GM12878 (cell line): Measurements from ENCODE around the gene PCBP4. TPM values are rescaled to one million over a fixed set of nuclear protein-coding genes. Genes with fewer than 3 reads are reported as not detected.

ENCODE experiments used
- ATAC-seq: fragments of 200-7000 bp; cut with Tn5 transposase; 3 replicates; pipeline ENCODE4 v1.9.1; 2020; ENCODE audit warnings: mild to moderate bottlenecking, moderate library complexity
- BruUV-seq: library from RNA; stranded (reverse); fragments of 400-500 nt; replicated peaks from 2 replicates; lab custom pipeline; 2021; lab: Mats Ljungman, UMichigan
- CTCF ChIA-PET: fragments of 300-600 bp; sonication (Branson Sonifier 250); formaldehyde crosslinking; extraction: SDS; loops from one replicate; lab custom pipeline; 2021; ENCODE audit warnings: inconsistent platforms; lab: Yijun Ruan, JAX
- POLR2A ChIA-PET: fragments of 350-600 bp; formaldehyde crosslinking; extraction: SDS; loops from one replicate; lab custom pipeline; 2021; ENCODE audit warnings: inconsistent platforms; lab: Charles Lee
- RAD21 ChIA-PET: fragments of 300-600 bp; sonication (Branson Sonifier 250); formaldehyde crosslinking; loops from one replicate; lab custom pipeline; 2023; ENCODE audit warnings: antibody characterized with exemption; ENCODE audit not compliant: unreplicated experiment; lab: Charles Lee
- SMC1A ChIA-PET: fragments of 300-600 bp; sonication (Branson Sonifier 250); formaldehyde crosslinking; loops from one replicate; lab custom pipeline; 2023; ENCODE audit not compliant: unreplicated experiment, uncharacterized antibody; lab: Charles Lee
- DNase-seq: peaks from one replicate; pipeline ENCODE4 v3.0.0-alpha.2; 2011; ENCODE audit warnings: low read depth, low spot score
- FAIRE-seq: peaks from 3 replicates; lab custom pipeline; 2011; peaks lifted over from hg19 to GRCh38; lab: Jason Lieb, UNC
- H2AFZ ChIP-seq: 2 replicates; pipeline ENCODE4 v1.6.0; 2011; ENCODE audit warnings: low read depth, low read length, control low read depth; ENCODE audit not compliant: control insufficient read depth
- H3K27ac ChIP-seq: 2 replicates; pipeline ENCODE4 v1.5.1; 2011; ENCODE audit warnings: control low read depth; ENCODE audit not compliant: control insufficient read depth, insufficient read depth
- H3K27me3 ChIP-seq, 2 experiments: replicated peaks in 1 of 2; 2 replicates each; pipeline versions ENCODE4 v1.6.0 to v1.6.1; 2011; ENCODE audit warnings: low read length in 1 of 2; ENCODE audit not compliant: control insufficient read depth in 2 of 2, insufficient read depth in 2 of 2
- H3K36me3 ChIP-seq, 2 experiments: 2 replicates each; pipeline ENCODE4 v1.5.1; 2011; ENCODE audit warnings: low read length in 1 of 2; ENCODE audit not compliant: control insufficient read depth in 2 of 2, insufficient read depth in 2 of 2
- H3K4me1 ChIP-seq: 2 replicates; pipeline ENCODE4 v1.6.1; 2011; ENCODE audit warnings: mild to moderate bottlenecking, low read length, moderate library complexity, mixed read lengths; ENCODE audit not compliant: control insufficient read depth, insufficient read depth
- H3K4me2 ChIP-seq: 2 replicates; pipeline ENCODE4 v1.6.0; 2011; ENCODE audit warnings: control low read depth; ENCODE audit not compliant: control insufficient read depth, insufficient read depth
- H3K4me3 ChIP-seq: fragments of 200-600 bp; sonication (generic); 2 replicates; pipeline ENCODE4 v1.5.1; 2016
- H3K79me2 ChIP-seq: 2 replicates; pipeline ENCODE4 v1.6.0; 2011; ENCODE audit warnings: low read length; ENCODE audit not compliant: control insufficient read depth, insufficient read depth
- H3K9ac ChIP-seq: 2 replicates; pipeline ENCODE4 v1.8.0; 2011; ENCODE audit warnings: low read length, control low read depth, mixed read lengths; ENCODE audit not compliant: control insufficient read depth, insufficient read depth
- H3K9me3 ChIP-seq: replicated peaks from 3 replicates; pipeline ENCODE4 v1.5.1; 2011; ENCODE audit warnings: mild to moderate bottlenecking, low read length; ENCODE audit not compliant: control insufficient read depth, insufficient read depth
- H4K20me1 ChIP-seq: 2 replicates; pipeline ENCODE4 v1.6.0; 2011; ENCODE audit not compliant: control insufficient read depth, insufficient read depth
- CBX5 ChIP-seq: sonication (generic); IDR thresholded peaks from 2 replicates; pipeline ENCODE4 v1.6.1; 2016; ENCODE audit warnings: low read depth, moderate library complexity, mild to moderate bottlenecking, inconsistent platforms
- CREB1 ChIP-seq: IDR thresholded peaks from 2 replicates; pipeline ENCODE4 v1.6.1; 2012; ENCODE audit warnings: low read depth, mild to moderate bottlenecking, inconsistent platforms
- DPF2 ChIP-seq: fragments of 450-650 bp; IDR thresholded peaks from 2 replicates; pipeline ENCODE4 v1.6.1; 2017; ENCODE audit warnings: mild to moderate bottlenecking
- IKZF1 ChIP-seq: fragments of 450-650 bp; conservative IDR thresholded peaks from 2 replicates; pipeline ENCODE4 v1.6.1; 2017; ENCODE audit warnings: antibody characterized with exemption, mild to moderate bottlenecking
- MYB ChIP-seq: fragments of 150-350 bp; IDR thresholded peaks from 2 replicates; pipeline ENCODE4 v1.6.1; 2014; ENCODE audit warnings: mild to moderate bottlenecking, low read depth, low read length, borderline replicate concordance
- NFYB ChIP-seq: IDR thresholded peaks from 2 replicates; pipeline ENCODE4 v1.6.1; 2011; ENCODE audit warnings: low read depth, mild to moderate bottlenecking, low read length, improper control_type of control experiment, moderate library complexity; ENCODE audit not compliant: insufficient read depth
- NR2C1 ChIP-seq: fragments of 450-650 bp; IDR thresholded peaks from 2 replicates; pipeline ENCODE4 v1.6.1; 2017; ENCODE audit warnings: antibody characterized with exemption, mild to moderate bottlenecking, moderate library complexity
- RB1 ChIP-seq: fragments of 450-650 bp; formaldehyde crosslinking; IDR thresholded peaks from 2 replicates; pipeline ENCODE4 v1.6.1; 2017; ENCODE audit warnings: mild to moderate bottlenecking, borderline replicate concordance
- SMARCA5 ChIP-seq: fragments of 450-650 bp; IDR thresholded peaks from 2 replicates; pipeline ENCODE4 v1.6.1; 2017; ENCODE audit warnings: mild to moderate bottlenecking
- WGBS: methylation state at CpG from one replicate; pipeline ENCODE4 v1.1.6; 2016; ENCODE audit warnings: low lambda C conversion rate; ENCODE audit not compliant: insufficient replicate concordance, insufficient coverage; ENCODE audit errors: missing lambda C conversion rate; 5-methylcytosine and 5-hydroxymethylcytosine counted together
- in situ Hi-C: fragments of 300-500 bp; cut with MboI; formaldehyde crosslinking; loops from 9 replicates; pipeline ENCODE4 v1.14.3; 2018; ENCODE audit warnings: mixed read lengths
- intact Hi-C: fragments of 100-400 bp; cut with micrococcal nuclease; formaldehyde crosslinking; loops from one replicate; pipeline ENCODE4 v1.14.2; 2022; ENCODE audit not compliant: unreplicated experiment
- polyA plus RNA-seq, 11 experiments: library from polyadenylated mRNA; depleted of rRNA in 4 of 11; unstranded in 6 of 11; stranded (reverse) in 5 of 11; fragments of >200 nt; fragmentation: Nextera tagmentation in 4 of 11; fragmentation: Illumina TruSeq in 1 of 11; extraction: Ambion mirVana in 4 of 11; extraction: Trizol in 1 of 11; gene quantifications; 1 replicate in 1 of 11; 2 replicates in 10 of 11; pipeline versions ENCODE4 v1.2.1 to v1.2.3, GENCODE V29; 2011 to 2016; ENCODE audit warnings: inconsistent platforms in 2 of 11, missing spikeins in 2 of 11, low read depth in 1 of 11
- total RNA-seq, 4 experiments: library from RNA; depleted of rRNA in 3 of 4; stranded (reverse); fragments of >200 nt in 3 of 4; fragmentation: Illumina TruSeq in 1 of 4; extraction: Trizol in 1 of 4; gene quantifications; 2 replicates each; pipeline versions ENCODE4 v1.2.1 to v1.2.3, GENCODE V29; 2013 to 2021
- TF ChIP-seq, protein P1 (sequence below): fragments of 450-650 bp; IDR thresholded peaks from 2 replicates; pipeline ENCODE4 v1.6.1; 2018; ENCODE audit warnings: mild to moderate bottlenecking, low read depth, moderate library complexity; ENCODE audit not compliant: partially characterized antibody
- TF ChIP-seq, protein P2 (sequence below): fragments of 150-350 bp; IDR thresholded peaks from 2 replicates; pipeline ENCODE4 v1.6.1; 2014; ENCODE audit warnings: mild to moderate bottlenecking, low read depth, low read length
- TF ChIP-seq, protein P3 (sequence below): fragments of 450-650 bp; IDR thresholded peaks from 2 replicates; pipeline ENCODE4 v1.6.1; 2017; ENCODE audit warnings: borderline replicate concordance
- TF ChIP-seq, protein P4 (sequence below): fragments of 450-650 bp; IDR thresholded peaks from 2 replicates; pipeline ENCODE4 v1.6.1; 2017; ENCODE audit warnings: mild to moderate bottlenecking, moderate library complexity

PCBP4 gene
- total and polyA plus RNA-seq, 10 of the 15 experiments (the other 5 are each of a cell fraction or from before 2014, with no cell fraction given): 0.05 to 14.5 (median 4.2) TPM

DNA sequence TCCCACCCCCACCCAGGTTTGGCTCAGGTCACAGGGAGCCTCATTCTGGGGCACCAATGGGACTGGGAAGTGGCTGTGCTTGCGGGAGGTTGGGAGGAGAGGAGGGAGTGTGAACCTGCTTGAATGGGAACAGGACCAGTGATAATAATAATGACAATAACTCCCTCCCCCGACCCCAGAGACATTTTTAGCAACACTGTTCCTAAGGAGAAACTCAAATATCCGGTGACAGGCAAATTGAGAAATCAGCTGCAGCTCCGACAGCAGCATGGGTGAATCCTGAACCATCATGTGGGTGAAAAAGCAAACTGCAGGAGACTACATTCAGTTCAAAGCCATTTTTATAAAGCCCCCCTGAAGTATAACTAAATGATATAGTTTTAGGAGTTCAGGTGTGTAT, 40.0 kb upstream of the PCBP4 start (continued):
- TF ChIP-seq, protein P1, sequence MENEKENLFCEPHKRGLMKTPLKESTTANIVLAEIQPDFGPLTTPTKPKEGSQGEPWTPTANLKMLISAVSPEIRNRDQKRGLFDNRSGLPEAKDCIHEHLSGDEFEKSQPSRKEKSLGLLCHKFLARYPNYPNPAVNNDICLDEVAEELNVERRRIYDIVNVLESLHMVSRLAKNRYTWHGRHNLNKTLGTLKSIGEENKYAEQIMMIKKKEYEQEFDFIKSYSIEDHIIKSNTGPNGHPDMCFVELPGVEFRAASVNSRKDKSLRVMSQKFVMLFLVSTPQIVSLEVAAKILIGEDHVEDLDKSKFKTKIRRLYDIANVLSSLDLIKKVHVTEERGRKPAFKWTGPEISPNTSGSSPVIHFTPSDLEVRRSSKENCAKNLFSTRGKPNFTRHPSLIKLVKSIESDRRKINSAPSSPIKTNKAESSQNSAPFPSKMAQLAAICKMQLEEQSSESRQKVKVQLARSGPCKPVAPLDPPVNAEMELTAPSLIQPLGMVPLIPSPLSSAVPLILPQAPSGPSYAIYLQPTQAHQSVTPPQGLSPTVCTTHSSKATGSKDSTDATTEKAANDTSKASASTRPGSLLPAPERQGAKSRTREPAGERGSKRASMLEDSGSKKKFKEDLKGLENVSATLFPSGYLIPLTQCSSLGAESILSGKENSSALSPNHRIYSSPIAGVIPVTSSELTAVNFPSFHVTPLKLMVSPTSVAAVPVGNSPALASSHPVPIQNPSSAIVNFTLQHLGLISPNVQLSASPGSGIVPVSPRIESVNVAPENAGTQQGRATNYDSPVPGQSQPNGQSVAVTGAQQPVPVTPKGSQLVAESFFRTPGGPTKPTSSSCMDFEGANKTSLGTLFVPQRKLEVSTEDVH: no peak
- TF ChIP-seq NR2C1 (no peak), DPF2 (no peak)
- TF ChIP-seq, protein P2, sequence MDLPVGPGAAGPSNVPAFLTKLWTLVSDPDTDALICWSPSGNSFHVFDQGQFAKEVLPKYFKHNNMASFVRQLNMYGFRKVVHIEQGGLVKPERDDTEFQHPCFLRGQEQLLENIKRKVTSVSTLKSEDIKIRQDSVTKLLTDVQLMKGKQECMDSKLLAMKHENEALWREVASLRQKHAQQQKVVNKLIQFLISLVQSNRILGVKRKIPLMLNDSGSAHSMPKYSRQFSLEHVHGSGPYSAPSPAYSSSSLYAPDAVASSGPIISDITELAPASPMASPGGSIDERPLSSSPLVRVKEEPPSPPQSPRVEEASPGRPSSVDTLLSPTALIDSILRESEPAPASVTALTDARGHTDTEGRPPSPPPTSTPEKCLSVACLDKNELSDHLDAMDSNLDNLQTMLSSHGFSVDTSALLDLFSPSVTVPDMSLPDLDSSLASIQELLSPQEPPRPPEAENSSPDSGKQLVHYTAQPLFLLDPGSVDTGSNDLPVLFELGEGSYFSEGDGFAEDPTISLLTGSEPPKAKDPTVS: no peak
- TF ChIP-seq, all 136 proteins: peak for 0

DNA sequence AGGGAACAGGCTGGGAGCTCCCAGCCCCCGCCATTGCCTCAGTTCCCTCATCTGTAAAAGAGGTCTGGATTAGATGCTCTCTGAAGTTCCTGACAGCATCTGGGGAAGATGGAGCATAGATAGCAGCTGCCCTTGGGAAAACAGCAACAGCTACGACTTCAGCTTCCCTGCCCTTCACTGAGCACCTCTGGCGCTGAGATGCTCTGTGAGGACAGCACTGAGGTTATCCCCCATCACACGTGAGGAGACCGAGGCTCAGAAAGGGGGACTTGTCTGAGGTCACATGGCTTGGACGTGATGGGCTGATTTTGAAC, 39.5 kb upstream of the PCBP4 start:
- Histone ChIP-seq H3K27ac (no peak overlapping the region), H3K4me1 (peaks cover 7% of the 10 kb centered on the region), H3K27me3 (no peaks in the 10 kb centered on the region; a peak in 1 of 4 replicates), H2AFZ (no peak overlapping the region), H3K36me3 (no peaks in the 10 kb centered on the region), H3K9ac (no peak overlapping the region), H3K4me3 (no peak overlapping the region), H3K79me2 (no peaks in the 10 kb centered on the region), H3K9me3 (no peaks in the 10 kb centered on the region), H3K4me2 (no peak overlapping the region), H4K20me1 (no peaks in the 10 kb centered on the region)
- ChIA-PET POLR2A (interaction anchor here (0.8 to 1.8 kb wide), 2 partner anchors 17 to 47 kb away, joined by 3 to 4 read pairs; no protein-coding TSS in a partner anchor), RAD21 (interaction anchor here (1.0 to 8.5 kb wide), 5 partner anchors 30 to 115 kb away, joined by 3 to 165 read pairs (median 75); partner anchors contain the start of genes DUSP7, PARP3 and RRP9), SMC1A (interaction anchor here (0.6 to 7.7 kb wide), 6 partner anchors 9 to 116 kb away, joined by 3 to 179 read pairs (median 4); partner anchors contain the start of gene DUSP7), CTCF (interaction anchor here (0.8 to 10.6 kb wide), 5 partner anchors 9 to 138 kb away, joined by 3 to 334 read pairs (median 4); partner anchors contain the start of gene DUSP7)
- FAIRE-seq (no peak), DNase-seq (no peak), ATAC-seq (no peak)
- intact Hi-C loops: no loop called here
- WGBS: 30% methylated on average over 6 of the region's 6 CpGs
- in situ Hi-C loops: no loop called here
- no TSS peak for BruUV-seq
- TF ChIP-seq IKZF1: no peak
- no peak for TF ChIP-seq SMARCA5
- TF ChIP-seq MYB: no peak
- no peak for TF ChIP-seq CBX5
- TF ChIP-seq CREB1: no peak
- TF ChIP-seq, protein P3, sequence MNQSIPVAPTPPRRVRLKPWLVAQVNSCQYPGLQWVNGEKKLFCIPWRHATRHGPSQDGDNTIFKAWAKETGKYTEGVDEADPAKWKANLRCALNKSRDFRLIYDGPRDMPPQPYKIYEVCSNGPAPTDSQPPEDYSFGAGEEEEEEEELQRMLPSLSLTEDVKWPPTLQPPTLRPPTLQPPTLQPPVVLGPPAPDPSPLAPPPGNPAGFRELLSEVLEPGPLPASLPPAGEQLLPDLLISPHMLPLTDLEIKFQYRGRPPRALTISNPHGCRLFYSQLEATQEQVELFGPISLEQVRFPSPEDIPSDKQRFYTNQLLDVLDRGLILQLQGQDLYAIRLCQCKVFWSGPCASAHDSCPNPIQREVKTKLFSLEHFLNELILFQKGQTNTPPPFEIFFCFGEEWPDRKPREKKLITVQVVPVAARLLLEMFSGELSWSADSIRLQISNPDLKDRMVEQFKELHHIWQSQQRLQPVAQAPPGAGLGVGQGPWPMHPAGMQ: no peak
- no peak for TF ChIP-seq RB1
- no peak for TF ChIP-seq NFYB
- TF ChIP-seq, protein P4, sequence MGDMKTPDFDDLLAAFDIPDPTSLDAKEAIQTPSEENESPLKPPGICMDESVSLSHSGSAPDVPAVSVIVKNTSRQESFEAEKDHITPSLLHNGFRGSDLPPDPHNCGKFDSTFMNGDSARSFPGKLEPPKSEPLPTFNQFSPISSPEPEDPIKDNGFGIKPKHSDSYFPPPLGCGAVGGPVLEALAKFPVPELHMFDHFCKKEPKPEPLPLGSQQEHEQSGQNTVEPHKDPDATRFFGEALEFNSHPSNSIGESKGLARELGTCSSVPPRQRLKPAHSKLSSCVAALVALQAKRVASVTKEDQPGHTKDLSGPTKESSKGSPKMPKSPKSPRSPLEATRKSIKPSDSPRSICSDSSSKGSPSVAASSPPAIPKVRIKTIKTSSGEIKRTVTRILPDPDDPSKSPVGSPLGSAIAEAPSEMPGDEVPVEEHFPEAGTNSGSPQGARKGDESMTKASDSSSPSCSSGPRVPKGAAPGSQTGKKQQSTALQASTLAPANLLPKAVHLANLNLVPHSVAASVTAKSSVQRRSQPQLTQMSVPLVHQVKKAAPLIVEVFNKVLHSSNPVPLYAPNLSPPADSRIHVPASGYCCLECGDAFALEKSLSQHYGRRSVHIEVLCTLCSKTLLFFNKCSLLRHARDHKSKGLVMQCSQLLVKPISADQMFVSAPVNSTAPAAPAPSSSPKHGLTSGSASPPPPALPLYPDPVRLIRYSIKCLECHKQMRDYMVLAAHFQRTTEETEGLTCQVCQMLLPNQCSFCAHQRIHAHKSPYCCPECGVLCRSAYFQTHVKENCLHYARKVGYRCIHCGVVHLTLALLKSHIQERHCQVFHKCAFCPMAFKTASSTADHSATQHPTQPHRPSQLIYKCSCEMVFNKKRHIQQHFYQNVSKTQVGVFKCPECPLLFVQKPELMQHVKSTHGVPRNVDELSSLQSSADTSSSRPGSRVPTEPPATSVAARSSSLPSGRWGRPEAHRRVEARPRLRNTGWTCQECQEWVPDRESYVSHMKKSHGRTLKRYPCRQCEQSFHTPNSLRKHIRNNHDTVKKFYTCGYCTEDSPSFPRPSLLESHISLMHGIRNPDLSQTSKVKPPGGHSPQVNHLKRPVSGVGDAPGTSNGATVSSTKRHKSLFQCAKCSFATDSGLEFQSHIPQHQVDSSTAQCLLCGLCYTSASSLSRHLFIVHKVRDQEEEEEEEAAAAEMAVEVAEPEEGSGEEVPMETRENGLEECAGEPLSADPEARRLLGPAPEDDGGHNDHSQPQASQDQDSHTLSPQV: no peak
